ENCODE results near the gene CCDC85B. TPM values are rescaled to one million over a fixed set of nuclear protein-coding genes. Genes with fewer than 3 reads are reported as not detected.

CCDC85B gene
- polyA plus RNA-seq, 1 of the 3 experiments (the other 2 are of a cell fraction), result 52.8 TPM

- peaks cover 60% of the 10 kb centered on the region for H3K79me2 ChIP-seq (ENCODE audit: insufficient read depth)
- no peaks in the 10 kb centered on the region for H3K9me3 ChIP-seq
- under 1% methylated on average over 35 of the region's 57 CpGs for WGBS (ENCODE audit: low lambda C conversion rate)
- H2AFZ ChIP-seq (ENCODE audit: low read depth), result no peak overlapping the region
- H3K9me2 ChIP-seq, result no peaks in the 10 kb centered on the region
- peak overlapping the region; percentile 93 for H3K4me2 ChIP-seq
- H3K4me3 ChIP-seq (ENCODE audit: low read depth in 2 of 2, low read length in 1 of 2), result peak overlapping the region; percentile 97 to 98
- no peaks in the 10 kb centered on the region for H3K27me3 ChIP-seq (ENCODE audit: insufficient read depth)
- peaks cover 5 to 29% of the 10 kb centered on the region in 2 experiments for H3K4me1 ChIP-seq (ENCODE audit: control insufficient read depth in 1 of 2, insufficient read depth in 2 of 2, low read depth in 1 of 2, low read length in 1 of 2)
- peak overlapping the region; percentile 92 for H3K9ac ChIP-seq
- H3F3A ChIP-seq (replicated peaks; ENCODE audit: insufficient read depth), result peaks cover 66% of the 10 kb centered on the region
- ChIA-PET CTCF (interaction anchor here (0.9 to 18.4 kb wide), 5 partner anchors 14 to 112 kb away, joined by 3 to 374 read pairs (median 4); partner anchors contain the start of genes CCDC85B, CTSW and FIBP), POLR2A (interaction anchor here (0.6 to 5.0 kb wide), 2 partner anchors 13 to 145 kb away, joined by 3 to 59 read pairs; partner anchors contain the start of gene KAT5)
- H4K20me1 ChIP-seq (ENCODE audit: insufficient read depth), result peaks cover 56% of the 10 kb centered on the region
- DNase-seq, result peak; percentile 80
- peak overlapping the region; percentile 93 to 97 for H3K27ac ChIP-seq (ENCODE audit: low read depth in 2 of 2, low read length in 1 of 2)
- TF ChIP-seq USF2 (IDR thresholded peaks at IDR 0.05; ENCODE audit: borderline replicate concordance, low read depth, low read length) (peak; percentile 64), FOXM1 (IDR thresholded peaks at IDR 0.05; ENCODE audit: low read depth) (no peak), ELF1 (IDR thresholded peaks at IDR 0.05) (peak; percentile 32), FOXJ3 (CRISPR knock-in tag; IDR thresholded peaks at IDR 0.05) (no peak), USF1 (IDR thresholded peaks at IDR 0.05; ENCODE audit: borderline replicate concordance, low read depth) (peak; percentile 94), CHD2 (IDR thresholded peaks at IDR 0.05; ENCODE audit: low read length, partially characterized antibody) (peak; percentile 13), GABPA (IDR thresholded peaks at IDR 0.05; ENCODE audit: low read depth) (peak; percentile 70), ZBTB33 (IDR thresholded peaks at IDR 0.05; ENCODE audit: borderline replicate concordance, low read depth) (no peak), MAX (IDR thresholded peaks at IDR 0.05; ENCODE audit: low read depth) (peak; percentile 73), TAF1 (IDR thresholded peaks at IDR 0.05; ENCODE audit: borderline replicate concordance, low read depth, low read length) (peak; percentile 51; the same call in 1 of the 2 replicates), MXI1 (IDR thresholded peaks at IDR 0.05; ENCODE audit: low read depth, low read length) (peak; percentile 91), YY1 (IDR thresholded peaks at IDR 0.05; ENCODE audit: low read depth) (no peak)
- H3K36me3 ChIP-seq (replicated peaks in 1 of 2; ENCODE audit: control insufficient read depth in 1 of 2, insufficient read depth in 2 of 2, low read length in 1 of 2), result peaks cover 41 to 51% of the 10 kb centered on the region in 2 experiments
Observed at GRCh38 chr11:65856689-65857499, 33.6 kb upstream of the CCDC85B start.

All from SK-N-SH (cell line).